Endodermal cell (in vitro differentiated cells): ENCODE data around the gene TSKS. TPM values are rescaled to one million over a fixed set of nuclear protein-coding genes. Genes with fewer than 3 reads are reported as not detected.

Source experiments
- DNase-seq: peaks from one replicate; pipeline ENCODE4 v3.0.0-alpha.2; 2017
- H3K27ac ChIP-seq: 2 replicates; pipeline ENCODE4 v1.5.1; 2013; ENCODE audit warnings: mild to moderate bottlenecking, low read depth, low read length, moderate library complexity
- H3K27me3 ChIP-seq: 2 replicates; pipeline ENCODE4 v1.6.1; 2013; ENCODE audit warnings: mild to moderate bottlenecking, low read length, moderate library complexity; ENCODE audit not compliant: insufficient read depth, control insufficient read depth, poor library complexity, severe bottlenecking
- H3K36me3 ChIP-seq: 2 replicates; pipeline ENCODE4 v1.7.0; 2013; ENCODE audit warnings: mild to moderate bottlenecking, low read length, moderate library complexity; ENCODE audit not compliant: control insufficient read depth, insufficient read depth
- H3K4me1 ChIP-seq: one replicate; pipeline ENCODE4 v1.7.0; 2013; ENCODE audit warnings: low read length; ENCODE audit not compliant: control insufficient read depth, insufficient read depth
- H3K4me3 ChIP-seq: 2 replicates; pipeline ENCODE4 v1.5.1; 2013; ENCODE audit warnings: mild to moderate bottlenecking, low read length, moderate library complexity
- H3K9ac ChIP-seq: 2 replicates; pipeline ENCODE4 v1.6.1; 2013; ENCODE audit warnings: mild to moderate bottlenecking, low read length, moderate library complexity; ENCODE audit not compliant: poor library complexity, severe bottlenecking; ENCODE audit errors: extremely low read depth
- H3K9me3 ChIP-seq: 2 replicates; pipeline ENCODE4 v1.6.1; 2013; ENCODE audit warnings: mild to moderate bottlenecking, low read length, moderate library complexity; ENCODE audit not compliant: control insufficient read depth
- H3K27ac Mint-ChIP-seq: 2 replicates; pipeline ENCODE4 v1.8.0; 2020; ENCODE audit warnings: mixed read lengths
- H3K27me3 Mint-ChIP-seq: 2 replicates; pipeline ENCODE4 v1.8.0; 2021; ENCODE audit warnings: mild to moderate bottlenecking, mixed read lengths; ENCODE audit not compliant: insufficient read depth
- H3K36me3 Mint-ChIP-seq: 2 replicates; pipeline ENCODE4 v1.8.0; 2020; ENCODE audit warnings: low read depth, mixed read lengths
- H3K4me1 Mint-ChIP-seq: 2 replicates; pipeline ENCODE4 v1.8.0; 2020; ENCODE audit warnings: mixed read lengths
- H3K4me3 Mint-ChIP-seq: 2 replicates; pipeline ENCODE4 v1.8.0; 2020; ENCODE audit warnings: mild to moderate bottlenecking, moderate library complexity, mixed read lengths
- H3K9me3 Mint-ChIP-seq: 2 replicates; pipeline ENCODE4 v1.8.0; 2020; ENCODE audit warnings: mild to moderate bottlenecking, mixed read lengths
- CTCF ChIP-seq: fragments of 200-600 bp; sonication (generic); conservative IDR thresholded peaks from 2 replicates; pipeline ENCODE4 v1.5.0; 2021; ENCODE audit warnings: antibody characterized with exemption, mild to moderate bottlenecking
- WGBS, 2 experiments: methylation state at CpG; one replicate each; pipeline versions ENCODE4 v1.1.5 to v1.1.7; 2013; ENCODE audit warnings: missing lambda C conversion rate in 2 of 2, mixed read lengths in 1 of 2; ENCODE audit not compliant: insufficient coverage in 1 of 2, insufficient read length in 1 of 2; 5-methylcytosine and 5-hydroxymethylcytosine counted together
- total RNA-seq, 2 donors: library from RNA; stranded (reverse); fragmentation: NEBNext Ultra II Directional in 1 of 2; extraction: Animal tissue kit (Norgen Biotek cat#: 25700) in 1 of 2; gene quantifications; 2 replicates in 1 of 2; 3 replicates in 1 of 2; pipeline ENCODE4 v1.2.1, GENCODE V29; 2021

Gene TSKS
- total RNA-seq, 2 donors from 2014 or later: 0.31 TPM; not detected in 1

GRCh38 chr19:49700563-49700962, 62.5 kb downstream of the TSKS start:
- Histone ChIP-seq H3K9ac (no peak overlapping the region), H3K4me3 (no peak overlapping the region), H3K9me3 (no peaks in the 10 kb centered on the region), H3K27ac (no peak overlapping the region), H3K4me1 (no peaks in the 10 kb centered on the region), H3K36me3 (no peaks in the 10 kb centered on the region), H3K27me3 (peaks cover 5% of the 10 kb centered on the region)
- WGBS, 2 experiments: 38 to 81% methylated on average over 3 to 11 of the region's 11 CpGs
- no peak for DNase-seq
- Mint-ChIP-seq H3K9me3 (no peaks in the 10 kb centered on the region), H3K27me3 (no peaks in the 10 kb centered on the region), H3K4me1 (no peaks in the 10 kb centered on the region), H3K36me3 (peaks cover 6% of the 10 kb centered on the region), H3K27ac (no peak overlapping the region), H3K4me3 (no peak overlapping the region)
- no peak for TF ChIP-seq CTCF

GRCh38 chr19:49699364-49699763, 63.7 kb downstream of the TSKS start:
- Mint-ChIP-seq H3K36me3 (peaks cover 8% of the 10 kb centered on the region), H3K4me3 (no peak overlapping the region), H3K4me1 (no peaks in the 10 kb centered on the region), H3K27me3 (no peaks in the 10 kb centered on the region), H3K27ac (no peak overlapping the region), H3K9me3 (no peaks in the 10 kb centered on the region)
- H3K27ac ChIP-seq: no peak overlapping the region
- DNase-seq: no peak
- no peaks in the 10 kb centered on the region for H3K4me1 ChIP-seq
- H3K4me3 ChIP-seq: no peak overlapping the region
- H3K36me3 ChIP-seq: no peaks in the 10 kb centered on the region
- no peak for TF ChIP-seq CTCF
- peaks cover 5% of the 10 kb centered on the region for H3K27me3 ChIP-seq
- no peaks in the 10 kb centered on the region for H3K9me3 ChIP-seq
- H3K9ac ChIP-seq: no peak overlapping the region
- 91 to 92% methylated on average over 3 to 5 of the region's 5 CpGs for WGBS, 2 experiments

- Histone ChIP-seq H3K27ac (no peak overlapping the region), H3K36me3 (no peaks in the 10 kb centered on the region), H3K9me3 (no peaks in the 10 kb centered on the region), H3K9ac (no peak overlapping the region), H3K4me1 (no peaks in the 10 kb centered on the region), H3K27me3 (peaks cover 5% of the 10 kb centered on the region), H3K4me3 (no peak overlapping the region)
- TF ChIP-seq CTCF: no peak
- H3K4me1 Mint-ChIP-seq: no peaks in the 10 kb centered on the region
- 93 to 97% methylated on average over 7 of the region's 7 CpGs for WGBS, 2 experiments
- no peaks in the 10 kb centered on the region for H3K9me3 Mint-ChIP-seq
- no peak overlapping the region for H3K4me3 Mint-ChIP-seq
- H3K36me3 Mint-ChIP-seq: peaks cover 11% of the 10 kb centered on the region
- H3K27ac Mint-ChIP-seq: no peak overlapping the region
- DNase-seq: no peak
- H3K27me3 Mint-ChIP-seq: no peaks in the 10 kb centered on the region
These were observed 66.2 kb downstream of the TSKS start for GRCh38 chr19:49696865-49697264.
